GM19438 (cell line): Measurements from ENCODE around the gene ANKRD44.

Source experiments
- ATAC-seq: cut with Tn5 transposase; IDR thresholded peaks from one replicate; pipeline ENCODE4 v1.9.1; 2021; ENCODE audit warnings: low read depth; ENCODE audit not compliant: unreplicated experiment

ANKRD44 gene

DNA sequence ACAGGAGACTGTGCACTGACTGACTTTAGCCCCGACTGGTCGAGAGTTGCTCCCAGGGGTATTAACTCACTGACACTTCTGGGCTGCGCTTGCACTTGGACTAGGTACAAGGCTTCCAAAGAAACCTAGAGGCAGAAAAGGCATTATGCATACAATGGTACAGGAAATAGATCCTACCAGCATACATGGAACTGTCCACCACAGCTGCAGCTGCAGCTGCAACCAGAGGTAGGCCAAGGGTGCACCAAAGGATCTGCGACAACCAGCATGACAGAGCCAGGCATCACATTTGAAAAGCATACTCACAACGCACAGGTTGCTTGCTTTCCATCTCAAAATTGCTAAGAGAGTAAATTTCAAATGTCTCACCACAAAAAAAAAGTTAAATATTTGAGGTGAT, 361.5 kb downstream of the ANKRD44 start:
- ATAC-seq = no peak

DNA sequence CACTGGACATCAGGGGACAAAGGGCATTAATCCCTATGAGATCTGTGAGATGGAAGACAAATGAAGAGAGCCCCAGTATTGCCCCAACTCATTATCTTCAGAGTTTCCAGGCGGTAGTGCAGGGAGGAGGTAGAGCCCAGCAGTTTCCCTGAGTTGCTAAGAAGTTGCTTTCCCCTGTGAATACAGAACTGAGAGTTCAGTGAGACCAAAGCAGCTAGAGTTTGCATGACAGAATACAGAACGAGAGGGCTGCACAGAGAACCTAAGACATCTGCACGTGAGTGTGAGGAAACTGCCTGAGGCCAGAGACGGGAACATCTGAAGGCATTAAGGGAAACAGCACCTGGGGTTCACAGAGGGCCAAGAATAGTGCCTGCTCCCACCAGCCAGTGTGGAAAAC, 366.0 kb downstream of the ANKRD44 start:
- peak; percentile 71 for ATAC-seq

DNA sequence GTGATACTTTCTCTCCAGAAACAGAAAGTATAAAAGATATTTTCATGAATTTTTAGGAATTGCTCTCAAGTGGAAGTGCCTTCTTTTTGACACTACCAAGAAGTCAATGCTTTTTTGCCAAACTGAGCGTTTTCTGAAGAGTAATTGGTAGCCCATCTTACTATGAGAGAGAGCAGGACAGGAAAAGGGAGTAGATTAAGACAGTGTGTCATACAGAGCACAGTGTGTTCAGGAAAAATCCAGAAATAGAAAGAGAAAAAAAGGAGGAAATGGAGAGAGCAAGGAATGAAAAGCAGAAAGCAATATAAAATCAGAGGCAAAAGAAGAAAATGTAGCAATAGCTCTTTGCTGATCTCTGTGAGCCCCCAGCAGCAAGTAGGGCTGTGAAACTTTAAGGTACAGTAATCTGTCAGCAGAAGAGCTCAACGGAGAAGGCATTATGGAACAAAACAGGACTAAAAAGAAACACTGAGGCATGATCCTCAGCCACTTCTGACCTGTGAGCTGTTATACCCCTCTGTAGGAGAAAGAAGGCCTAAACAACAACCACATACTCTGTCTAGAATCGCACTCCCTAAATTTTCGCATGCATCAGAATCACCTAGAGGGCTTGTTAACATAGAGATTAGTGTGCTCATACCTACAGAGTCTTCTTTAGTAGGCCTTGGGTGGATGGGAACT, 369.0 kb downstream of the ANKRD44 start:
- ATAC-seq = no peak

DNA sequence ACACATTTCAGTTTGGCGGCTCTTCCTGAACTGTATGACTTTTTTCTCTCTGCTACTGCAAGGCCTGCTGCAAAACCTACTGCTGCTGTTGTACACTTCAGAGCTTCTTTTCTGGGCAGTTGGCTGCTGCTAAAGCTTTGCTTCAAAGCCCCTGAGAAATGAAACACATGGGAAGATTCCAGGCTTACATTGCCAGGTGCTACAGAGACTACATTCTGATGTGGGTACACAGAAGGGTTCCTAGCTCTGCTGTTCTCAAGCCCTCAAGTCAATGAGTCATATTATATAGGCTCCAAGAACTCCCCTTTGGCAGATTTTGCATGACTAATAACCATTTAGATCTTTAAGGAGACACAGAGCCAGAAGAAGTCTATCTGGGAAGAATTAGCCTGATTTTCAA, 371.2 kb downstream of the ANKRD44 start:
- ATAC-seq = no peak
